NCI-H510A (cell line): ENCODE data around the gene IFT25.
A peak's percentile ranks its signal among the peaks of the same experiment; 100 is the strongest.
"Not testable (repeated sequence)": the region's sequence is repeated elsewhere in the genome, so short reads cannot be mapped to it uniquely, and the experiment has no call there.

Experiments used
- DNase-seq: peaks from one replicate; lab custom pipeline; 2025; lab: John Stamatoyannopoulos, UW

Gene IFT25

GRCh38 chr1:53889304-53890298 is 55.9 kb downstream of the IFT25 start, which contains the start of gene YIPF1:
Gene YIPF1, minus strand, starts transcription at chr1:53889797. Its CDS starts 860 bp downstream, at chr1:53888937.
- peak; percentile 70 for DNase-seq

DNA sequence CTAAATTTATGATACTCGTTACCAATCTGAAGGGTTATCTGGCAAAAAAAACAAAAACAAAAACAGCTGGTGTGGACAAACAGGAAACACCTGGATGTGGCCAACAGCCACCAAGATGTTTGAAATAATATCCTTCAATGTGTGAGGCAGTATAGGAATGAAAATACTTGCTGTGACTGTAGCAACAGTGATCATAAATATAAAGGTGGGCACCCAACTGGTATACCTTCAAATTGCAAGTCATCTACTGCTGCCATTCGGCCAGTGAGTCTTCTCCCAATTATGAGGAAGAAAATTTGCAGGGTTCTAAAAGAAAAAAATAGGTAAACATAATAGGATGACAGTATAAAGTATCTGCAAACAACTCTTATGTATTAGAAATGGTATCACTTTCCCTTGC is 56.8 kb downstream of the IFT25 start:
- no peak for DNase-seq

DNA sequence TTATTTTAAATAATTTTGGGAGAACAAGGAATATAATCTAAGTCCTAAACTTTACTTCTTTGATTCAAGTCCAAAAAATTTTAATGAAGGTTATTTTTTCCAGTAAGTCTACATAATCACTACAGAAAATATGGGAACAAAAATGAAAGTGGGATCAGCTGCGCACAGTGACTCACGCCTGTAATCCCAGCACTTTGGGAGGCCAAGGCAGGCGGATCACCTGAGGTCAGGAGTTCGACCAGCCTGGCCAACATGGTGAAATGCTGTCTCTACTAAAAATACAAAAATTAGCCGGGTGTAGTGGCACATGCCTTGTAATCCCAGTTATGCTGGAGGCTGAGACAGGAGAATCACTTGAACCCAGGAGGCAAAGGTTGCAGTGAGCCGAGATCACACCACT is 61.9 kb downstream of the IFT25 start:
- not testable (repeated sequence) for DNase-seq

GRCh38 chr1:53881853-53882252 is 63.6 kb downstream of the IFT25 start:
- DNase-seq, result not testable (repeated sequence)

DNA sequence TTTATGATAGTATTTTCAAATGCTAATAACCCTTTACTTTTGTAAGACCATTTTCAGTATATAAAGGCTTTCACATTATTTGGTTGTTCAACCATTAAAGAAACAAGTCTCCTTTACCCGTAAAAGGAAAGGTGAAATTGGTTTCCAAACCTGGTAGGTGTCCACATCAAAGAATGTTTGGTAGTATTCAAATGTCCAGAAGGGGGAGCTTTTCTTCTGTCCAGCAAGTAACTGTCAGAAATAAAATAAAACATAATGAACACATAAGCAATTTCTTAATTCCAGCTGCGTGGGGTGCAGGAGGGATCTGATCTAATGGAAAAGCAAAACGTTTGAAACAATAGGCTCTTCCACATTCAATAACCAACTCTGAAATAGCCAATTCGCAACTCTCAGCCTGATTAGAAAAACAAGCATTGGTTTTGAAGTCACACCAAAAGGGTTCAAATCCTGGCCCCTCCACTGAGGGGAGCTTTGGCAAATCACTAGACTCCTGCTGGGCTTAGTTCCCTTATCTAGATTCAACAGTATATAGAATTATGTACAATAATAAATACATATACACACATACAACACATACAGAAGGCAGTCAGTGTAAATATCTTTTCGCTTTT is 66.9 kb downstream of the IFT25 start:
- DNase-seq, result no peak

DNA sequence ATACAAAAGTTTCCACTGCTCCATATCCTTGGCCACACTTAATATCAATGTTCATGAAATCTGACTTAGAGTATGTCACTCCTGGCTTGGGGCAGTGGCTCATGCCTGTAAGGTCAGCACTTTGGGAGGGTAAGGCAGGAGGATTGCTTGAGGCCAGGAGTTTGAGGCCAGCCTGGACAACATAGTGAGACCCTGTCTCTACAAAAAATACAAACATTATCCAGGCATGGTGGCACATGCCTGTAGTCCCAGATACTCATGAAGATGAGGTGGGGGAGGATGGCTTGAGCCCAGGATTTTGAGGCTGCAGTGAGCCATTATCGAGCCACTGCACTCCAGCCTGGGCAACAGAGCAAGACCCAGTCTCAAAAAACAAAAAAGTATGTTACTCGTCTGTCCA is 70.3 kb downstream of the IFT25 start:
- not testable (repeated sequence) for DNase-seq

DNA sequence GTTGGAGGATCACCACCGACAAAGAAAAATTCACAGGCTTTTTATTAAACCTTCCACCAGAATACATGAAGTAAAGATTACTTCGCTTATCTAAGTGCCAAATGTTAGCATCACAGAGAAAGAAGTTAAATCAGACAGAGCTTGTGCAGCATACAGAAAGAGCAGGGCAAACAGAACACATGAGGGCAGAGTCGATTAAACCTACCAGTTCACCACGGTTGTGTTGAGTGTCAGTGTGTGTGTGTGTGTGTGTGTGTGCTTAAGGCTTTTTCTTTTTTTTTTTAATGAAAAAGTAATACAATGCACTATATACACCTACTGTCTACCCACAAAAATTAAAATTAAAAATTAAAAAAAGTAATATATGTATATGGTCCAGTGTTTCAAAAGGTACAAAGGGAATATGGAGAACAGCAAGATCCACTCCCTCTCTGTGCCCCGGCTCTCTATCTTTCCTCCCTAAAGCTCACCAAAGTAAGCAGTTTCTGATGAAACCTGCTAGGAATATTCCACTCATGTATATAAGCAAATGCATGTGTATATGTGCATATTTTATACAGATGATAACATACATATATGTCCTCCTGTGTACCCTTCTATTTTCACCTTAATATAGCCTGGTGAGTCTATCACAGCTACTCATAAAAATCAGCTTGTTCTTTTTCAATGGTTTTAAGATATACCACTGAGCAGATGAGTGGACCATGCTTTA is 73.6 kb downstream of the IFT25 start:
- no peak for DNase-seq
